Omental fat pad (tissue), 4 donors: Measurements from ENCODE around the gene SPNS1. TPM values are rescaled to one million over a fixed set of nuclear protein-coding genes. Genes with fewer than 3 reads are reported as not detected.

Experiments used
- ATAC-seq: fragments of 150-250 bp; one replicate; pipeline ENCODE4 v1.9.1; 2016; ENCODE audit warnings: mild to moderate bottlenecking, moderate library complexity; ENCODE audit not compliant: low FRiP score
- DNase-seq: peaks from one replicate; pipeline ENCODE4 v3.0.0-alpha.2; 2019; ENCODE audit warnings: low spot score
- CTCF ChIP-seq, 3 donors: fragments of 450-650 bp; IDR thresholded peaks; one replicate each; pipeline ENCODE4 v1.5.1; 2016 to 2017; ENCODE audit warnings: antibody characterized with exemption in 3 of 3, mild to moderate bottlenecking in 3 of 3, moderate library complexity in 2 of 3
- total RNA-seq, 4 donors: library from RNA; depleted of rRNA; stranded (reverse); fragments of >200 nt; gene quantifications; one replicate each; pipeline ENCODE4 v1.1.0, GENCODE V29; 2016

SPNS1 gene
- total RNA-seq, 4 donors from 2014 or later = 16.3 to 21.0 (median 18.5) TPM

DNA sequence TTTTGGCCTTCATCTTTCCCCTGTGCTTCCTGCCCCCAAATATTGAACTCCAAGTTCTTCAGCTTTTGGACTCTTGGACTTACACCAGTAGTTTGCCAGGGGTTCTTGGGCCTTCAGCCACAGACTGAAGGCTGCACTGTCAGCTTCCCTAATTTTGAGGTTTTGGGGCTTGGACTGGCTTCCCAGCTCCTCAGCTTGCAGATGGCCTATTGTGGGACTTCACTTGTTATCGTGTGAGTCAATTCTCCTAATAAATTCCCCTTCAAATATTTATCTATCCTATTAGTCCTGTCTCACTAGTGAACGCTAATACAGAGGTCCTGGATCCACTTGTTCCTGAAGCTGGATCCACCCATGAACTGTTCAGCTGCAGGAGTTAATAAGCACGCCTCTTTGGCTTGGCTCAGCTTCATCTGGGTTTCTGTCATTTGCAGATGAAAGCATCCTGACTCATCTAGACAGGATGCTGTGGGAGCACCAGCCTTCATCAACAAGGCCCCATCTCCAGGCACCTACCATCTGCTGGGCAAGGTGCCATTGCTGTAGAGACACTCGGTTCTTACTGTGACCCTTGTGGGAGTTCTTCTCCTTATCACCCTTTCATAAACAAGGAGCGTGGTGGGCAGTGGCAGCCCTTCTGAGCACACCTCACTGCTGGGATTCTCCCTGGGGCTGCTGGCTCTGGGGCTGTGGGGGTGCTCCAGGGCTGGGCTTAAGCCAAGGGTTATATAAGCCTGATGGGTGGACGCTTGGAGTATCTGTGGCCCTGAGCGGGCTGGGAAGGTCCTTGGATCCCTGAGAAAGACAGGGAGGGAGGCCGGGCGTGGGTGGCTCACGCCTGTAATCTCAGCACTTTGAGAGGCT lies 33.4 kb downstream of the SPNS1 start:
- TF ChIP-seq CTCF (IDR thresholded peaks at IDR 0.05) = no peak
- DNase-seq (no peak), ATAC-seq (no peak)

- TF ChIP-seq CTCF (IDR thresholded peaks at IDR 0.05) = no peak
- no peak for ATAC-seq
Observed at GRCh38 chr16:29009050-29009837, 34.7 kb downstream of the SPNS1 start.

GRCh38 chr16:29009838-29010166 lies 35.2 kb downstream of the SPNS1 start:
- ATAC-seq (no peak), DNase-seq (no peak)
- no peak for TF ChIP-seq CTCF (IDR thresholded peaks at IDR 0.05)

More at GRCh38 chr16:29009050-29009837, 34.7 kb downstream of the SPNS1 start:
- no peak for DNase-seq

- TF ChIP-seq CTCF (IDR thresholded peaks at IDR 0.05) = no peak
- ATAC-seq = no peak
- DNase-seq = no peak
Observed at GRCh38 chr16:29011112-29011511, 36.5 kb downstream of the SPNS1 start.

DNA sequence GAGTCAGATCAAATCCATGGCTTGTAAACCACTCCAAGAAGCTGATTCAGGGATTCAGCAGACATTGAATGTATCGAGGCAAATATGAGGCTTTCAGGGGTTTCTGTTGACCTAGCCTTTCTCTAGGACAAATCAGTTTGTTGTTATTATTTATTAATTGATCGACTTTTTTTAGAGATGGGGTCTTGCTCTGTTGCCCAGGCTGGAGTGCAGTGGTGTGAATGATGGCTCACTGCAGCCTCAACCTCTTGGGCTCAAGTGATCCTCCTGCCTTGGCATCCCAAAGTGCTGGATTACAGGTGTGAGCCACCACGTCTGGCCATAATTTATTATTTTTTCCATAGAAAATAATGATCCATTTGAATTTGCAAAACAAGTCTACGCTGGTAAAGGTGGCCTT lies 37.3 kb downstream of the SPNS1 start:
- no peak for TF ChIP-seq CTCF (IDR thresholded peaks at IDR 0.05)
- no peak for DNase-seq
- no peak for ATAC-seq

- DNase-seq (no peak), ATAC-seq (no peak)
- no peak for TF ChIP-seq CTCF (IDR thresholded peaks at IDR 0.05)
Observed at GRCh38 chr16:29012913-29013553, 38.5 kb downstream of the SPNS1 start.
